ENCODE measurements around the gene SH2B3. TPM values are rescaled to one million over a fixed set of nuclear protein-coding genes. Genes with fewer than 3 reads are reported as not detected.
A peak's percentile ranks its signal among the peaks of the same experiment; 100 is the strongest.

SH2B3 gene
- total and polyA plus RNA-seq, 2 of the 13 experiments (the other 11 are each of a cell fraction or from before 2014, with no cell fraction given) = 6.8 to 6.9 TPM

DNA sequence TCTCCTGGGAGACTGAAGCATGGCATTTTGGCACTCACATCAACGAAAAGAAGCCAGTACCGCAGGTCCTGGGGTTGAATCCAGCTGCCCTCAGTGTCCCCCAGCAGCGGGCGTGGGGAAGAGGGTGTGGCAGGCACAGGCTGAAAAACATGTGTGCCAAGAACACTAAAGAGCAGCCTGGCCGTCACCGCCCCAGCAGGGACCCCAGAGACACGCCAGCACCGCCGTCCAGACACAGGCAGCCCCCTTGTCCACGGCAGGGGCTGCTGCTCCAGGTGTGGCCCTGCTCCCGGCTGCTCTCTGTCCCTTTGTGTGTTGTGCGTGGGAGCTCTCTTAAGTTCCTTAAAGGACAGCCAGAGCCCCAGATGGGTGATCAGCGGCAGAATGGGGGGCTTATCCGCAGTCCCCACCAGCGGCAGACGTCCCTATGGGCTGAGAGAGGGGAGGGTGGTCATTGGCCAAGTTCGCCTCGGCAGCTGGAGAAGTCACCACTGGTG lies 37.4 kb upstream of the SH2B3 start:
- H3K4me3 ChIP-seq (replicated peaks in 1 of 3; ENCODE audit: insufficient read depth in 1 of 3, low read depth in 2 of 3, low read length in 3 of 3) = peak overlapping the region; percentile 84 to 97 (median 95)
- peak overlapping the region; percentile 79 for H3K4me2 ChIP-seq (ENCODE audit: low read depth, low read length)
- in situ Hi-C loops (cut with HindIII; ENCODE audit: extremely low pct_ligation_motif_present, low pct_unique_long_range_greater_than_20kb) (no loop called here), intact Hi-C loops (cut with micrococcal nuclease; ENCODE audit: unreplicated experiment) (no loop called here)
- no peaks in the 10 kb centered on the region for H3K9me3 ChIP-seq (ENCODE audit: low read length)
- H3K27ac ChIP-seq (ENCODE audit: extremely low read length, insufficient read depth, low read length) = peak overlapping the region; percentile 72
- ATAC-seq = peak; percentile 34
- no peak overlapping the region for H2AFZ ChIP-seq (ENCODE audit: low read length)
- H3K79me2 ChIP-seq (ENCODE audit: insufficient read depth, low read length) = peaks cover 24% of the 10 kb centered on the region
- H3K36me3 ChIP-seq (replicated peaks in 1 of 2; ENCODE audit: control insufficient read depth in 1 of 2, insufficient read depth in 2 of 2, low read length in 2 of 2) = peaks cover 7 to 29% of the 10 kb centered on the region in 2 experiments
- TSS peak; percentile 54 for BruUV-seq (replicated peaks)
- WGBS (ENCODE audit: low lambda C conversion rate) = 2% methylated on average over 10 of the region's 18 CpGs
- H3K9ac ChIP-seq (ENCODE audit: insufficient read depth, low read depth, low read length) = peak overlapping the region; percentile 89
- no peak for DNase-seq (ENCODE audit: low spot score)
- POLR2A ChIA-PET = interaction anchor here (0.7 to 2.9 kb wide), 8 partner anchors 9 to 1854 kb away, joined by 3 to 21 read pairs (median 4); partner anchors contain the start of genes ACAD10 and BRAP
- no peaks in the 10 kb centered on the region for H3K27me3 ChIP-seq (ENCODE audit: control insufficient read depth in 1 of 2, insufficient read depth in 2 of 2, low read length in 2 of 2)
- H3K4me1 ChIP-seq (ENCODE audit: insufficient read depth, low read length) = peaks cover 42% of the 10 kb centered on the region
- CTCF ChIA-PET (ENCODE audit: low intra/inter-chr PET ratio, low total read pairs) = interaction anchor here (0.9 kb wide), 1 partner anchor 28 kb away, joined by 4 read pairs; no protein-coding TSS in a partner anchor
- peaks cover 22% of the 10 kb centered on the region for H4K20me1 ChIP-seq (ENCODE audit: insufficient read depth, low read length)
- FAIRE-seq = no peak
- TF ChIP-seq GATA4 (IDR thresholded peaks at IDR 0.05; ENCODE audit: borderline replicate concordance, low read depth) (no peak), ZBTB7B (CRISPR knock-in tag; IDR thresholded peaks at IDR 0.05) (peak; percentile 54; the same call in 1 of the 2 replicates), ZNF30 (CRISPR knock-in tag; IDR thresholded peaks at IDR 0.05) (peak; percentile 6; the same call in 1 of the 2 replicates), ZNF572 (CRISPR knock-in tag; IDR thresholded peaks at IDR 0.05) (0 out of 2 replicates have a peak, but pooled peaks have one; percentile 47), CREB1 (IDR thresholded peaks at IDR 0.05) (no peak), CREB1 (CRISPR knock-in tag; IDR thresholded peaks at IDR 0.05) (no peak), ZSCAN31 (CRISPR knock-in tag; IDR thresholded peaks at IDR 0.05; ENCODE audit: low read depth) (peak; percentile 29; the same call in 1 of the 2 replicates)
- TF ChIP-seq, protein P1, sequence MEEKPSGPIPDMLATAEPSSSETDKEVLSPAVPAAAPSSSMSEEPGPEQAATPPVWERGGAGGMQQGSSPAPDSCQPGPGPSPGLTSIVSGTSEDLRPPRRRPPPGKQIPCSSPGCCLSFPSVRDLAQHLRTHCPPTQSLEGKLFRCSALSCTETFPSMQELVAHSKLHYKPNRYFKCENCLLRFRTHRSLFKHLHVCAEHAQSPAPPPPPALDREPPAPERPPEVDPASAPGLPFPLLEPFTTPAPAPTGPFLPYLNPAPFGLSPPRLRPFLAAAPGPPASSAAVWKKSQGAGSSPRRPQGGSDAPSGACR (CRISPR knock-in tag; IDR thresholded peaks at IDR 0.05) = 0 out of 2 replicates have a peak, but pooled peaks have one; percentile 9
- TF ChIP-seq, protein P2, sequence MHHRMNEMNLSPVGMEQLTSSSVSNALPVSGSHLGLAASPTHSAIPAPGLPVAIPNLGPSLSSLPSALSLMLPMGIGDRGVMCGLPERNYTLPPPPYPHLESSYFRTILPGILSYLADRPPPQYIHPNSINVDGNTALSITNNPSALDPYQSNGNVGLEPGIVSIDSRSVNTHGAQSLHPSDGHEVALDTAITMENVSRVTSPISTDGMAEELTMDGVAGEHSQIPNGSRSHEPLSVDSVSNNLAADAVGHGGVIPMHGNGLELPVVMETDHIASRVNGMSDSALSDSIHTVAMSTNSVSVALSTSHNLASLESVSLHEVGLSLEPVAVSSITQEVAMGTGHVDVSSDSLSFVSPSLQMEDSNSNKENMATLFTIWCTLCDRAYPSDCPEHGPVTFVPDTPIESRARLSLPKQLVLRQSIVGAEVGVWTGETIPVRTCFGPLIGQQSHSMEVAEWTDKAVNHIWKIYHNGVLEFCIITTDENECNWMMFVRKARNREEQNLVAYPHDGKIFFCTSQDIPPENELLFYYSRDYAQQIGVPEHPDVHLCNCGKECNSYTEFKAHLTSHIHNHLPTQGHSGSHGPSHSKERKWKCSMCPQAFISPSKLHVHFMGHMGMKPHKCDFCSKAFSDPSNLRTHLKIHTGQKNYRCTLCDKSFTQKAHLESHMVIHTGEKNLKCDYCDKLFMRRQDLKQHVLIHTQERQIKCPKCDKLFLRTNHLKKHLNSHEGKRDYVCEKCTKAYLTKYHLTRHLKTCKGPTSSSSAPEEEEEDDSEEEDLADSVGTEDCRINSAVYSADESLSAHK (CRISPR knock-in tag; IDR thresholded peaks at IDR 0.05; ENCODE audit: borderline replicate concordance) = 0 out of 2 replicates have a peak, but pooled peaks have one; percentile 5
- TF ChIP-seq, protein P3, sequence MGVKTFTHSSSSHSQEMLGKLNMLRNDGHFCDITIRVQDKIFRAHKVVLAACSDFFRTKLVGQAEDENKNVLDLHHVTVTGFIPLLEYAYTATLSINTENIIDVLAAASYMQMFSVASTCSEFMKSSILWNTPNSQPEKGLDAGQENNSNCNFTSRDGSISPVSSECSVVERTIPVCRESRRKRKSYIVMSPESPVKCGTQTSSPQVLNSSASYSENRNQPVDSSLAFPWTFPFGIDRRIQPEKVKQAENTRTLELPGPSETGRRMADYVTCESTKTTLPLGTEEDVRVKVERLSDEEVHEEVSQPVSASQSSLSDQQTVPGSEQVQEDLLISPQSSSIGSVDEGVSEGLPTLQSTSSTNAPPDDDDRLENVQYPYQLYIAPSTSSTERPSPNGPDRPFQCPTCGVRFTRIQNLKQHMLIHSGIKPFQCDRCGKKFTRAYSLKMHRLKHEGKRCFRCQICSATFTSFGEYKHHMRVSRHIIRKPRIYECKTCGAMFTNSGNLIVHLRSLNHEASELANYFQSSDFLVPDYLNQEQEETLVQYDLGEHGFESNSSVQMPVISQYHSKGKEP (CRISPR knock-in tag; IDR thresholded peaks at IDR 0.05) = no peak
- TF ChIP-seq, protein P4, sequence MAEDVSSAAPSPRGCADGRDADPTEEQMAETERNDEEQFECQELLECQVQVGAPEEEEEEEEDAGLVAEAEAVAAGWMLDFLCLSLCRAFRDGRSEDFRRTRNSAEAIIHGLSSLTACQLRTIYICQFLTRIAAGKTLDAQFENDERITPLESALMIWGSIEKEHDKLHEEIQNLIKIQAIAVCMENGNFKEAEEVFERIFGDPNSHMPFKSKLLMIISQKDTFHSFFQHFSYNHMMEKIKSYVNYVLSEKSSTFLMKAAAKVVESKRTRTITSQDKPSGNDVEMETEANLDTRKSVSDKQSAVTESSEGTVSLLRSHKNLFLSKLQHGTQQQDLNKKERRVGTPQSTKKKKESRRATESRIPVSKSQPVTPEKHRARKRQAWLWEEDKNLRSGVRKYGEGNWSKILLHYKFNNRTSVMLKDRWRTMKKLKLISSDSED (CRISPR knock-in tag; IDR thresholded peaks at IDR 0.05) = no peak
- TF ChIP-seq, protein P5, sequence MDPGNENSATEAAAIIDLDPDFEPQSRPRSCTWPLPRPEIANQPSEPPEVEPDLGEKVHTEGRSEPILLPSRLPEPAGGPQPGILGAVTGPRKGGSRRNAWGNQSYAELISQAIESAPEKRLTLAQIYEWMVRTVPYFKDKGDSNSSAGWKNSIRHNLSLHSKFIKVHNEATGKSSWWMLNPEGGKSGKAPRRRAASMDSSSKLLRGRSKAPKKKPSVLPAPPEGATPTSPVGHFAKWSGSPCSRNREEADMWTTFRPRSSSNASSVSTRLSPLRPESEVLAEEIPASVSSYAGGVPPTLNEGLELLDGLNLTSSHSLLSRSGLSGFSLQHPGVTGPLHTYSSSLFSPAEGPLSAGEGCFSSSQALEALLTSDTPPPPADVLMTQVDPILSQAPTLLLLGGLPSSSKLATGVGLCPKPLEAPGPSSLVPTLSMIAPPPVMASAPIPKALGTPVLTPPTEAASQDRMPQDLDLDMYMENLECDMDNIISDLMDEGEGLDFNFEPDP (CRISPR knock-in tag; conservative IDR thresholded peaks at IDR 0.05) = 0 out of 2 replicates have a peak, but pooled peaks have one; percentile 59
- TF ChIP-seq, protein P6, sequence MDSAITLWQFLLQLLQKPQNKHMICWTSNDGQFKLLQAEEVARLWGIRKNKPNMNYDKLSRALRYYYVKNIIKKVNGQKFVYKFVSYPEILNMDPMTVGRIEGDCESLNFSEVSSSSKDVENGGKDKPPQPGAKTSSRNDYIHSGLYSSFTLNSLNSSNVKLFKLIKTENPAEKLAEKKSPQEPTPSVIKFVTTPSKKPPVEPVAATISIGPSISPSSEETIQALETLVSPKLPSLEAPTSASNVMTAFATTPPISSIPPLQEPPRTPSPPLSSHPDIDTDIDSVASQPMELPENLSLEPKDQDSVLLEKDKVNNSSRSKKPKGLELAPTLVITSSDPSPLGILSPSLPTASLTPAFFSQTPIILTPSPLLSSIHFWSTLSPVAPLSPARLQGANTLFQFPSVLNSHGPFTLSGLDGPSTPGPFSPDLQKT (CRISPR knock-in tag; IDR thresholded peaks at IDR 0.05; ENCODE audit: borderline replicate concordance) = no peak

Measured in HepG2 (cell line).